Astrocyte (in vitro differentiated cells and primary cell): ENCODE results near the gene TNK1. TPM values are rescaled to one million over a fixed set of nuclear protein-coding genes. Genes with fewer than 3 reads are reported as not detected.

Experiments
- DNase-seq: peaks from one replicate; pipeline ENCODE4 v3.0.0-alpha.2; 2010; ENCODE audit warnings: low read depth
- FAIRE-seq: peaks from 2 replicates; lab custom pipeline; 2011; peaks lifted over from hg19 to GRCh38; lab: Jason Lieb, UNC
- H2AFZ ChIP-seq: 2 replicates; pipeline ENCODE4 v1.6.0; 2012; ENCODE audit warnings: low read depth, low read length, inconsistent platforms
- H3K27ac ChIP-seq: 2 replicates; pipeline ENCODE4 v1.5.1; 2011; ENCODE audit warnings: low read depth, low read length, inconsistent platforms
- H3K27me3 ChIP-seq: 2 replicates; pipeline ENCODE4 v1.6.0; 2011; ENCODE audit warnings: low read length, inconsistent platforms; ENCODE audit not compliant: insufficient read depth
- H3K36me3 ChIP-seq: 2 replicates; pipeline ENCODE4 v1.5.1; 2011; ENCODE audit warnings: low read length, inconsistent platforms; ENCODE audit not compliant: insufficient read depth
- H3K4me1 ChIP-seq: 2 replicates; pipeline ENCODE4 v1.5.1; 2011; ENCODE audit warnings: low read length, inconsistent platforms; ENCODE audit not compliant: insufficient read depth
- H3K4me2 ChIP-seq: 2 replicates; pipeline ENCODE4 v1.6.0; 2012; ENCODE audit warnings: low read length, inconsistent platforms
- H3K4me3 ChIP-seq: 2 replicates; pipeline ENCODE4 v1.5.1; 2011; ENCODE audit warnings: low read depth, mild to moderate bottlenecking, low read length, inconsistent platforms; ENCODE audit not compliant: insufficient read depth
- H3K79me2 ChIP-seq: 2 replicates; pipeline ENCODE4 v1.6.0; 2012; ENCODE audit warnings: mild to moderate bottlenecking, low read length, inconsistent platforms; ENCODE audit not compliant: insufficient read depth
- H3K9ac ChIP-seq: 2 replicates; pipeline ENCODE4 v1.6.0; 2012; ENCODE audit warnings: mild to moderate bottlenecking, low read length, inconsistent platforms
- H3K9me3 ChIP-seq: 2 replicates; pipeline ENCODE4 v1.5.1; 2012; ENCODE audit warnings: low read depth, mild to moderate bottlenecking, low read length, inconsistent platforms; ENCODE audit not compliant: insufficient read depth
- H4K20me1 ChIP-seq: 2 replicates; pipeline ENCODE4 v1.6.0; 2012; ENCODE audit warnings: low read length, inconsistent platforms; ENCODE audit not compliant: insufficient read depth
- H3K27ac Mint-ChIP-seq: one replicate; pipeline ENCODE4 v1.8.0; 2021; ENCODE audit warnings: mild to moderate bottlenecking, mixed read lengths; ENCODE audit not compliant: unreplicated experiment
- H3K27me3 Mint-ChIP-seq: one replicate; pipeline ENCODE4 v1.8.0; 2021; ENCODE audit warnings: low read depth, mixed read lengths; ENCODE audit not compliant: unreplicated experiment
- H3K36me3 Mint-ChIP-seq: one replicate; pipeline ENCODE4 v1.8.0; 2021; ENCODE audit warnings: low read depth, mixed read lengths; ENCODE audit not compliant: unreplicated experiment
- H3K4me1 Mint-ChIP-seq: one replicate; pipeline ENCODE4 v1.8.0; 2021; ENCODE audit warnings: low read depth, mixed read lengths; ENCODE audit not compliant: unreplicated experiment
- H3K4me3 Mint-ChIP-seq: one replicate; pipeline ENCODE4 v1.8.0; 2021; ENCODE audit warnings: mild to moderate bottlenecking, moderate library complexity, mixed read lengths; ENCODE audit not compliant: unreplicated experiment
- H3K9me3 Mint-ChIP-seq: one replicate; pipeline ENCODE4 v1.8.0; 2021; ENCODE audit warnings: mild to moderate bottlenecking, mixed read lengths; ENCODE audit not compliant: unreplicated experiment
- EZH2 ChIP-seq: IDR thresholded peaks from 2 replicates; pipeline ENCODE4 v1.6.1; 2012; ENCODE audit warnings: mild to moderate bottlenecking, low read length, inconsistent platforms; ENCODE audit not compliant: insufficient read depth
- total RNA-seq: library from RNA; stranded (reverse); gene quantifications from 2 replicates; pipeline ENCODE4 v1.2.1, GENCODE V29; 2021
- TF ChIP-seq, protein P1 (sequence below): IDR thresholded peaks from 2 replicates; pipeline ENCODE4 v1.5.1; 2011; ENCODE audit warnings: low read depth, mild to moderate bottlenecking, inconsistent platforms, low read length, moderate library complexity; ENCODE audit not compliant: insufficient read depth

Gene TNK1
- total RNA-seq, 1 donor from 2014 or later = 1.6 TPM

DNA sequence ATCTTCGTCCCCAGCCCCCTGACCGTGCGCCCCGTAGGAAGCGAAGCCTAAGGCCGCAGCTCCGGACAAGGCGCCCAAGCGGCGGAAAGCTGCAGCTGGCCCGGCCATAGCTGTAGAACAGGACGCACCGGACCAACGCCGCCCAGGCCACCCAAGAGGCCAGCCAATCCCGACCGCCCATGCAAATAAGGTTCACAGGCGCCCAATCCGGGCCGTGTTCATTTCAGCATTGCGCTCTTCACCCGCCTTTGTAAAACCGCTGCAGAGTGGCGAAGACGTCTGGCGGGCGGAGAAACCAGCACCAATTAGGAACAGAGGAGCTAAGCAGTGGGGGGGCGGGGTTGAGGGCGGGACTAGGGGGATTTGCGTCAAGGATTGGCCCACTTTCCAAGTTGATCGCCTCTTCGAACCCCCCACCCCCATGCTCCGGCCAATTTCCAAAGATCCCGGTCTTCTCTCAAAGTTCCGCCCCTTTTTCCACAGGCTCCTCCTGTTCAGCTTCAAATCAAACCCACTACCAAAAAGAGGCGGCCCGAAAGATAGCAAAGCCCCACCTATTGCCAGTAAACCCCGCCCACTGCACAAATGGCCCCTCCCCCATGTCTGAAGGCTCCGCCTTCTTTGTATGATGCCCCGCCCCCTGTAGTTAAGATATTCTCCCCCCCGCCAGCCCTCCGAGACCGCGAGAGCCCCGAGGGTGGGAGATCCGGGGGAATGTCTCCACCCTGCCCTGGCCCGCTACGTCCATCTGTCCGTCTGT lies 23.3 kb downstream of the TNK1 start, which contains the start of gene TMEM256:
Gene TMEM256 (minus strand): TSS at position 121 of the 760 bp plus-strand sequence. CDS start 13 bp downstream, at position 108.
- peak within 1 kb of the TSS; percentile 53 for H3K27ac ChIP-seq

DNA sequence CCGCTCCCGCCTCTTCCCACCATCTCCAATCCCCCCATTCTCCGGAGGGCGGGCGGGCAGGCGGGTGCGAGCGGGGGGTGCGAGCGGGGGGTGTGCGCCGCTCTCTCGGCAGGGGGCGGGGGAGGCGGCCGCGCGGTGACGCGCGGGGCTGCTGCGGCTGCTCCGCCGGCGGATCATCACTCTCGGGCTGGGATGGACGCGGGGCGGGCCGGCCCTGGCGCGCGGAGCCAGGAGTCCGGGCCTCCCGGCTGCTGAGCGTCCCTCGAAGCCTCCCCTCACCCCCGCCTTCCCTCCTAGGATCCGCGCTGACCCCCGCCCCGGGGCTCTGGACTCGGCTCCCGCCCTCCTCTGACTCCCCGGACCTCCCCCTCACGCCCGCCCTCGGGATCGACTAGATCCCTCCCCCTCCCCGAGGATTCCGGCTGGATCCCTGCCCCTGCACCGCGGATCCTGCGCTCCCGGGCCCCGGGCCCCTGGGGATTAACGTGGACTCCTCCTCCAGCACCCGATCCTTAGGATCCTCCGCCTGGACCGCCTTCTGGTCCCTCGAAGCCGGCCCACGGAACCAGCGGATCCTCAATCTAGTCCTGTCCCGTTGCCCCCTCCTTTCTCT lies 24.0 kb downstream of the TNK1 start:
- Mint-ChIP-seq H3K9me3 (no peaks in the 10 kb centered on the region), H3K4me3 (peak overlapping the region; percentile 90), H3K27ac (peak overlapping the region; percentile 83), H3K36me3 (peaks cover 10% of the 10 kb centered on the region), H3K4me1 (peaks cover 18% of the 10 kb centered on the region), H3K27me3 (no peaks in the 10 kb centered on the region)
- peak overlapping the region; percentile 97 for H3K4me2 ChIP-seq
- H3K27me3 ChIP-seq = no peaks in the 10 kb centered on the region
- H3K4me1 ChIP-seq = peaks cover 13% of the 10 kb centered on the region
- TF ChIP-seq EZH2 = no peak
- TF ChIP-seq, protein P1, sequence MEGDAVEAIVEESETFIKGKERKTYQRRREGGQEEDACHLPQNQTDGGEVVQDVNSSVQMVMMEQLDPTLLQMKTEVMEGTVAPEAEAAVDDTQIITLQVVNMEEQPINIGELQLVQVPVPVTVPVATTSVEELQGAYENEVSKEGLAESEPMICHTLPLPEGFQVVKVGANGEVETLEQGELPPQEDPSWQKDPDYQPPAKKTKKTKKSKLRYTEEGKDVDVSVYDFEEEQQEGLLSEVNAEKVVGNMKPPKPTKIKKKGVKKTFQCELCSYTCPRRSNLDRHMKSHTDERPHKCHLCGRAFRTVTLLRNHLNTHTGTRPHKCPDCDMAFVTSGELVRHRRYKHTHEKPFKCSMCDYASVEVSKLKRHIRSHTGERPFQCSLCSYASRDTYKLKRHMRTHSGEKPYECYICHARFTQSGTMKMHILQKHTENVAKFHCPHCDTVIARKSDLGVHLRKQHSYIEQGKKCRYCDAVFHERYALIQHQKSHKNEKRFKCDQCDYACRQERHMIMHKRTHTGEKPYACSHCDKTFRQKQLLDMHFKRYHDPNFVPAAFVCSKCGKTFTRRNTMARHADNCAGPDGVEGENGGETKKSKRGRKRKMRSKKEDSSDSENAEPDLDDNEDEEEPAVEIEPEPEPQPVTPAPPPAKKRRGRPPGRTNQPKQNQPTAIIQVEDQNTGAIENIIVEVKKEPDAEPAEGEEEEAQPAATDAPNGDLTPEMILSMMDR = no peak
- peak overlapping the region; percentile 84 for H3K9ac ChIP-seq
- H4K20me1 ChIP-seq = peaks cover 20% of the 10 kb centered on the region
- DNase-seq = no peak
- H3K36me3 ChIP-seq = peaks cover 3% of the 10 kb centered on the region
- peaks cover 24% of the 10 kb centered on the region for H3K79me2 ChIP-seq
- no peak for FAIRE-seq
- peak overlapping the region; percentile 75 for H2AFZ ChIP-seq
- H3K4me3 ChIP-seq = peak overlapping the region; percentile 72
- H3K9me3 ChIP-seq = no peaks in the 10 kb centered on the region
- H3K27ac ChIP-seq = peak overlapping the region; percentile 14

More for the DNA sequence above, 23.3 kb downstream of the TNK1 start, which contains the start of gene TMEM256:
- no peaks in the 10 kb centered on the region for H3K27me3 Mint-ChIP-seq
- Histone ChIP-seq H2AFZ (peak within 1 kb of the TSS; percentile 75), H3K4me1 (peaks cover 13% of the 10 kb centered on the region), H3K79me2 (peaks cover 24% of the 10 kb centered on the region), H3K4me3 (peak within 1 kb of the TSS; percentile 72), H3K4me2 (peak within 1 kb of the TSS; percentile 97), H3K36me3 (no peaks in the 10 kb centered on the region), H3K27me3 (no peaks in the 10 kb centered on the region), H3K9me3 (no peaks in the 10 kb centered on the region), H4K20me1 (peaks cover 20% of the 10 kb centered on the region), H3K9ac (peak within 1 kb of the TSS; percentile 84)
- peak within 1 kb of the TSS; percentile 83 for H3K27ac Mint-ChIP-seq
- H3K4me3 Mint-ChIP-seq = peak within 1 kb of the TSS; percentile 90
- H3K36me3 Mint-ChIP-seq = peaks cover 7% of the 10 kb centered on the region
- DNase-seq (peak; percentile 98), FAIRE-seq (peak; percentile 74)
- H3K9me3 Mint-ChIP-seq = no peaks in the 10 kb centered on the region
- H3K4me1 Mint-ChIP-seq = peaks cover 18% of the 10 kb centered on the region
- TF ChIP-seq, protein P1 = no peak
- no peak for TF ChIP-seq EZH2
